ENCODE results near the gene KRTAP10-5. TPM values are rescaled to one million over a fixed set of nuclear protein-coding genes. Genes with fewer than 3 reads are reported as not detected.

The KRTAP10-5 gene
- total RNA-seq, 1 donor from 2014 or later, result not detected

- H3K4me3 ChIP-seq (ENCODE audit: low read depth, low read length), result no peak overlapping the region
- no peak for TF ChIP-seq CTCF (conservative IDR thresholded peaks at IDR 0.05; ENCODE audit: low read depth, low read length)
- no peak for DNase-seq (ENCODE audit: low read depth)
These were observed 3.4 kb upstream of the KRTAP10-5 start for GRCh38 chr21:44583800-44584147.

GRCh38 chr21:44583089-44583799 is 2.8 kb upstream of the KRTAP10-5 start:
- DNase-seq (ENCODE audit: low read depth), result no peak
- H3K4me3 ChIP-seq (ENCODE audit: low read depth, low read length), result no peak overlapping the region
- TF ChIP-seq CTCF (conservative IDR thresholded peaks at IDR 0.05; ENCODE audit: low read depth, low read length), result no peak

- no peak for DNase-seq (ENCODE audit: low read depth)
- TF ChIP-seq CTCF (conservative IDR thresholded peaks at IDR 0.05; ENCODE audit: low read depth, low read length), result no peak
- H3K4me3 ChIP-seq (ENCODE audit: low read depth, low read length), result no peak overlapping the region
These were observed 1.7 kb upstream of the KRTAP10-5 start for GRCh38 chr21:44582055-44582454.

GRCh38 chr21:44581158-44581557 is 754 bp upstream of the KRTAP10-5 start:
- H3K4me3 ChIP-seq (ENCODE audit: low read depth, low read length), result no peak overlapping the region
- DNase-seq (ENCODE audit: low read depth), result no peak
- TF ChIP-seq CTCF (conservative IDR thresholded peaks at IDR 0.05; ENCODE audit: low read depth, low read length), result no peak

- no peak for DNase-seq (ENCODE audit: low read depth)
- no peak for TF ChIP-seq CTCF (conservative IDR thresholded peaks at IDR 0.05; ENCODE audit: low read depth, low read length)
- no peak overlapping the region for H3K4me3 ChIP-seq (ENCODE audit: low read depth, low read length)
These were observed 615 bp downstream of the KRTAP10-5 start for GRCh38 chr21:44579833-44580144.

GRCh38 chr21:44579056-44579832 is 1.2 kb downstream of the KRTAP10-5 start:
- DNase-seq (ENCODE audit: low read depth), result no peak
- H3K4me3 ChIP-seq (ENCODE audit: low read depth, low read length), result no peak overlapping the region
- TF ChIP-seq CTCF (conservative IDR thresholded peaks at IDR 0.05; ENCODE audit: low read depth, low read length), result no peak
